ENCODE measurements around the gene SEPTIN2. TPM values are rescaled to one million over a fixed set of nuclear protein-coding genes. Genes with fewer than 3 reads are reported as not detected.

The SEPTIN2 gene
- total RNA-seq, 1 experiment from 2014 or later: 271 TPM

DNA sequence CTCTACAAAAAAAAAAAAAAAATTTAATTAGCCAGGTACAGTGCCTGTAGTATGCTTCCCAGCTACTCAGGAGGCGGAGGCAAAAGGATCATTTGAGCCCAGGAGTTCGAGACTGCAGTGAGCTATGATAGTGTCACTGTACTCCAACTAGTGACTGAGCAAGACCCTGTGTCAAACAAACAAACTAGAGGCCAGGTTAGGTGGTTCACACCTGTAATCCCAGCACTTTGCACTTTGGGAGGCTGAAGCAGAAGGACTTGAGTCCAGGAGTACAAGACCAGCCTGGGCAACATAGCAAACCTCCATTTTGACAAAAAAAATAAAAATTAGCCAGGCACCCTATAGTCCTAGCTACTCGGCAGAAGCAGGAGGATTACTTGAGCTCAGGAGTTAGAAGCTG, 13.6 kb upstream of the SEPTIN2 start:
- H3K4me1 Mint-ChIP-seq (ENCODE audit: insufficient read depth, unreplicated experiment): peaks cover 22% of the 10 kb centered on the region
- no peaks in the 10 kb centered on the region for H3K9me3 Mint-ChIP-seq (ENCODE audit: unreplicated experiment)
- ChIA-PET CTCF (interaction anchor here (0.9 to 1.0 kb wide), 3 partner anchors 10 to 34 kb away, joined by 3 read pairs; no protein-coding TSS in a partner anchor), POLR2A (interaction anchor here (2.8 to 4.8 kb wide), 2 partner anchors 9 to 12 kb away, joined by 11 to 35 read pairs; partner anchors contain the start of genes HDLBP and SEPTIN2)
- BruUV-seq (replicated peaks): no TSS peak
- H3K27me3 Mint-ChIP-seq (ENCODE audit: insufficient read depth, unreplicated experiment): no peaks in the 10 kb centered on the region
- TF ChIP-seq, protein P1, sequence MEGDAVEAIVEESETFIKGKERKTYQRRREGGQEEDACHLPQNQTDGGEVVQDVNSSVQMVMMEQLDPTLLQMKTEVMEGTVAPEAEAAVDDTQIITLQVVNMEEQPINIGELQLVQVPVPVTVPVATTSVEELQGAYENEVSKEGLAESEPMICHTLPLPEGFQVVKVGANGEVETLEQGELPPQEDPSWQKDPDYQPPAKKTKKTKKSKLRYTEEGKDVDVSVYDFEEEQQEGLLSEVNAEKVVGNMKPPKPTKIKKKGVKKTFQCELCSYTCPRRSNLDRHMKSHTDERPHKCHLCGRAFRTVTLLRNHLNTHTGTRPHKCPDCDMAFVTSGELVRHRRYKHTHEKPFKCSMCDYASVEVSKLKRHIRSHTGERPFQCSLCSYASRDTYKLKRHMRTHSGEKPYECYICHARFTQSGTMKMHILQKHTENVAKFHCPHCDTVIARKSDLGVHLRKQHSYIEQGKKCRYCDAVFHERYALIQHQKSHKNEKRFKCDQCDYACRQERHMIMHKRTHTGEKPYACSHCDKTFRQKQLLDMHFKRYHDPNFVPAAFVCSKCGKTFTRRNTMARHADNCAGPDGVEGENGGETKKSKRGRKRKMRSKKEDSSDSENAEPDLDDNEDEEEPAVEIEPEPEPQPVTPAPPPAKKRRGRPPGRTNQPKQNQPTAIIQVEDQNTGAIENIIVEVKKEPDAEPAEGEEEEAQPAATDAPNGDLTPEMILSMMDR (IDR thresholded peaks at IDR 0.05; ENCODE audit: unreplicated experiment): no peak
- intact Hi-C loops (cut with micrococcal nuclease): no loop called here
- no peak overlapping the region for H3K27ac Mint-ChIP-seq (ENCODE audit: low read depth, unreplicated experiment)
- DNase-seq (ENCODE audit: unreplicated experiment): no peak
- H3K4me3 Mint-ChIP-seq (ENCODE audit: unreplicated experiment): no peak overlapping the region
- peaks cover 24% of the 10 kb centered on the region for H3K36me3 Mint-ChIP-seq (ENCODE audit: insufficient read depth, unreplicated experiment)

DNA sequence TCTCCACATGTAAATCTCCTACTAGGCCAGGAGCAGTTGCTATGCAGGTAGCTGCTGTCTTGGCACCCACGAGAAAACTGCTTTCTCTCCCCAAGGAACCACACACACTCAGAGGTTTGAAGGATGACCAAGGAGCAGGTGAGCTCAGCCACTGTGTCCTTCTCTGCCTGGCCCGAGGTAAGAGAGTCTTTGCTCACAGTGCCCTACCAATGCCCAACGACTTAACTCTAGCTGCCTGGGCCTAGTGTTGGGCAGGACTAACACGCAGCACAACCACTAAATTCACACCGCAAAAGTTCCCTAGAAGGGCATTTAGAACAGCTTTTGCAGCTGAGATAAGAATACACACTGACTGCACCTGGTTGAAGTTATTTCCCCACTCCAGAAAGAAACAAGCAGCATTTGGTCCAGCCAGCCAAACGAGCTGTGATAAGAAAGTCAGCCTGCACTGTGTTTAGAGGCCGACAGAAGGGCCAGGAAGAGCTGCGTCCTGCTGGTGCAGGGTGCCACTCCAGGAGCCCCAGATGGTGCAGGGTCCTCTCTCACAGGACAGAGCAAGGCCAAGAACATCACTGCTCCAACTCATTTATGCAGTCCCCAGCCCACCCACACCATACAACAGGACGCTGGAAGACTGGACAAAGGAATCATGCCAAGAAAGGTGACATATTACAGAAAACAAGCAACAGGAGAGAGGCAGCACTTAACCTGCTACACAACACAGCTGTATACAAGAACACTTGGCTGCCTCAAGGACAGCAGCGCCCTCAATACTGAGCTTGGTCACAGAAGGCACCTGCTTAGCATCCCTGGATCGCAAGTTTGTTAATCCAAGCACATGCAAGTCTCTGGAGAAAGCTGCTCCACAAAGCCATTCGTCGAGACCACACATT, 12.7 kb upstream of the SEPTIN2 start:
- Mint-ChIP-seq H3K36me3 (ENCODE audit: insufficient read depth, unreplicated experiment) (peaks cover 22% of the 10 kb centered on the region), H3K4me1 (ENCODE audit: insufficient read depth, unreplicated experiment) (peaks cover 19% of the 10 kb centered on the region), H3K4me3 (ENCODE audit: unreplicated experiment) (no peak overlapping the region), H3K9me3 (ENCODE audit: unreplicated experiment) (no peaks in the 10 kb centered on the region), H3K27ac (ENCODE audit: low read depth, unreplicated experiment) (peak overlapping the region; percentile 3), H3K27me3 (ENCODE audit: insufficient read depth, unreplicated experiment) (no peaks in the 10 kb centered on the region)
- CTCF ChIA-PET: interaction anchor here (1.0 kb wide), 1 partner anchor 23 kb away, joined by 3 read pairs; no protein-coding TSS in a partner anchor
- TF ChIP-seq, protein P1 (IDR thresholded peaks at IDR 0.05; ENCODE audit: unreplicated experiment): no peak
- no TSS peak for BruUV-seq (replicated peaks)
- POLR2A ChIA-PET: interaction anchor here (1.0 to 4.8 kb wide), 3 partner anchors 10 to 12 kb away, joined by 4 to 35 read pairs (median 11); partner anchors contain the start of genes HDLBP and SEPTIN2
- DNase-seq (ENCODE audit: unreplicated experiment): no peak
- intact Hi-C loops (cut with micrococcal nuclease): no loop called here

DNA sequence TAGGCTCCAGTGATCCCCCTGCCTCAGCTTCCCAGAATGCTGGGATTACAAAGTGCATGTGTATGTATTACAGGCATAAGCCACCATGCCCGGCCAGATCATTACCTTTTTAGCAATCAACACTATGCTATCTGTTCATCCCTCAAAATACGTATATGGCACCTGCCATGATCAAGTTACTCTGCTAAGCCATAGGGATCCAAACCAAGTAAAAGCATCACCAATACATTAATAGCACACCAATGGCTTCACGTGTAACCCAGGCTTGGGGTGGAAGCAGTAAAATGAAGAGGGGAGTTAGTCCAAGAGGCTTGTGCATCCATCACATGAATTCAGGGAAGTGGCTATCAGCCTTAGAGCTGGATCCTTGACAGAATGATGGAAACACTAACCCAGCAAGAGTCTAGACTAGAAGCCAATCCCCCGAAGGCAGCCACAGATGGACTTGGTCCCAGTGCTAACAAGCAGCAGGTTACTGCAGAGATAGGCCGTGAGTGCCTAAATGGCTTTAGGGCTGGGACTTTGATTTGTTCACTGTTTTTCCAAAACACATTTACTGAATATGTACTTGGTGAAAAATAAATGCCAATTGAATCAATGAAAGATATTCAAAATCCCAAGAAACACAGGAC, 11.6 kb upstream of the SEPTIN2 start:
- BruUV-seq (replicated peaks): no TSS peak
- CTCF ChIA-PET: no interaction called here
- Mint-ChIP-seq H3K36me3 (ENCODE audit: insufficient read depth, unreplicated experiment) (peaks cover 28% of the 10 kb centered on the region), H3K4me3 (ENCODE audit: unreplicated experiment) (no peak overlapping the region), H3K27ac (ENCODE audit: low read depth, unreplicated experiment) (no peak overlapping the region), H3K4me1 (ENCODE audit: insufficient read depth, unreplicated experiment) (peaks cover 23% of the 10 kb centered on the region), H3K9me3 (ENCODE audit: unreplicated experiment) (no peaks in the 10 kb centered on the region), H3K27me3 (ENCODE audit: insufficient read depth, unreplicated experiment) (no peaks in the 10 kb centered on the region)
- no peak for DNase-seq (ENCODE audit: unreplicated experiment)
- POLR2A ChIA-PET: interaction anchor here (1.0 to 4.8 kb wide), 4 partner anchors 9 to 202 kb away, joined by 4 to 35 read pairs (median 8); partner anchors contain the start of genes HDLBP, MTERF4 and SEPTIN2
- TF ChIP-seq, protein P1 (IDR thresholded peaks at IDR 0.05; ENCODE audit: unreplicated experiment): no peak
- intact Hi-C loops (cut with micrococcal nuclease): no loop called here

DNA sequence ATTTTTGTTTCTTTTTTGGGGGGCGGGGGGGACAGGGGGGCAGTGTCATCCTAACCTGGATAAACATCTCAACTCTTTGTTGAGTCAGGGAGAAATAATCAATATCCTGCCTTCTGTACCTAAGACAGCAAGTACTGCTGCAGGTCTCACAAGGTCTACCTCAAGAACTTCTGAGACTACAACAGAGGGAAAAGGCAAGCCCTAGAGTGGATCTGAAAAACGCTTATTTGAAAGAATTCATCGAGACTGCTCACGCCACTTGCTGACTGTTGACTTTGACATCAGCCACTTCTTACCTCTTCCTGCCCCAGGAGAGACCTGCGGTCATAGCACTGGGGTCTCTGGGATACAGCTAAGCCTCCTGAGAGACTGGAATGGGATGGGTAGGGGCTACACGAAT, 8.7 kb upstream of the SEPTIN2 start:
- peaks cover 30% of the 10 kb centered on the region for H3K36me3 Mint-ChIP-seq (ENCODE audit: insufficient read depth, unreplicated experiment)
- no peak overlapping the region for H3K4me3 Mint-ChIP-seq (ENCODE audit: unreplicated experiment)
- H3K27me3 Mint-ChIP-seq (ENCODE audit: insufficient read depth, unreplicated experiment): no peaks in the 10 kb centered on the region
- H3K9me3 Mint-ChIP-seq (ENCODE audit: unreplicated experiment): no peaks in the 10 kb centered on the region
- H3K4me1 Mint-ChIP-seq (ENCODE audit: insufficient read depth, unreplicated experiment): peaks cover 43% of the 10 kb centered on the region
- ChIA-PET CTCF (interaction anchor here (0.6 kb wide), 1 partner anchor 13 kb away, joined by 4 read pairs; no protein-coding TSS in a partner anchor), POLR2A (interaction anchor here (0.6 to 0.8 kb wide), 3 partner anchors 8 to 23 kb away, joined by 3 read pairs; no protein-coding TSS in a partner anchor)
- intact Hi-C loops (cut with micrococcal nuclease): no loop called here
- no peak overlapping the region for H3K27ac Mint-ChIP-seq (ENCODE audit: low read depth, unreplicated experiment)
- DNase-seq (ENCODE audit: unreplicated experiment): no peak
- TF ChIP-seq, protein P1 (IDR thresholded peaks at IDR 0.05; ENCODE audit: unreplicated experiment): no peak
- BruUV-seq (replicated peaks): no TSS peak

All from MCF 10A (cell line).